ENCODE measurements around the gene EEIG1.

The EEIG1 gene

DNA sequence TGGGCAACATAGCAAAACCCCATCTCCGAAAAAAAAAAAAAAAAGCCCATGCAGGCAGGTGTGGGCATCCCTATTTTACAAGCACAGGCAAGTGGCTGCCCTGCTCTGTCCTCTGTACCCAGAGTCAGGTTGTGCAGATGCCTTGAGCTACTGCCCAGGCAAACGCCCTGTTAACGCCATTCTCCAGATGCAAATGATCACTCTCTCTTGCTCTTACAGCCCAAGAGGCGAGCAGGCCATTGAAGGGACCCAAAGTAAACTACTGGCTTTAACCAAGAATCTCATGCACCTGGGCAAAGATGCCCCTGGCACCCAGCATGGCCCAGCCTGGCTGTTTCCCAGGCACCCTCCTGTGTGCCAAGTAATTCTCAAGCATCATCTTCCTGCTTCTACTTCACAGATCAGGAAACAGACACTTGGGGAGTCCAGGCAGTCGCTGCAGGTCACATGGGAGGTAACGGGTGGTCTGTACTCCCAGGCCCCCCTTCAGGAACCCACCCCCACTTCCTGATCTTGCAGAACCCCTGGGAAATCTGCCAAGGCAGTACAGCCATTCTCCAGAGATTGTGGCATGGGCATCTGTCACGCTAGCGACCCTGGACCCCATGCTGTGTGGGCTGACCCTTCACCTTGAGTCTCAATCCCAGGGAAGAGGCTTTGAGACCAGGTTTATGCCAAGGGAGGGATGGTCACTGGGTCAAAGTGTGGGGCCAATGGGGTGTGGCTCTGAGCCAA, 14.2 kb downstream of the EEIG1 start:
- Mint-ChIP-seq H3K27ac (peak overlapping the region; percentile 26), H3K9me3 (no peaks in the 10 kb centered on the region), H3K27me3 (ENCODE audit: low read depth) (no peaks in the 10 kb centered on the region), H3K36me3 (ENCODE audit: low read depth) (peaks cover 78% of the 10 kb centered on the region), H3K4me3 (peak overlapping the region; percentile 42), H3K4me1 (ENCODE audit: low read depth) (peaks cover 87% of the 10 kb centered on the region)
- DNase-seq (ENCODE audit: low spot score), result no peak

DNA sequence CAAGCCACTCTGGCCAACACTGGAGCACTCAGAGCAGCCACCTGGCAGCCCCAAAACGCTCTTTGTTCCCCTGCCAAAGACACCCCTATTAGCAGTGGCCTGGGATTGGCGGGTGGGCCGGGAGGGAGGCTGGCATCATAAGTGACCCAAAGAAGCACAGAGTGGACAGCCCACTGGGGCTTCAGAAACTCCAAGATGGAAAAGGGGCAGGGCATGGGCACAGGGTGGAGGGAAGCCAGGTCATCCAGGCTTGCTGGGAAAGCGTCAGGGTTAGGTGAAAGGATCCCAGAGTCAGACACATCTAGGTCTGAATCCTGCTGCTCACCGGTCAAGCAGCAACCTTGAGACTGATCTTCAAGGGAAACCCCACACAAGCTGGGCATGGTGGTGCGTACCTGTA, 14.8 kb downstream of the EEIG1 start:
- H3K36me3 Mint-ChIP-seq (ENCODE audit: low read depth), result peaks cover 79% of the 10 kb centered on the region
- H3K27ac Mint-ChIP-seq, result no peak overlapping the region
- peaks cover 88% of the 10 kb centered on the region for H3K4me1 Mint-ChIP-seq (ENCODE audit: low read depth)
- H3K27me3 Mint-ChIP-seq (ENCODE audit: low read depth), result no peaks in the 10 kb centered on the region
- peak overlapping the region; percentile 70 for H3K4me3 Mint-ChIP-seq
- DNase-seq (ENCODE audit: low spot score), result no peak
- H3K9me3 Mint-ChIP-seq, result no peaks in the 10 kb centered on the region

DNA sequence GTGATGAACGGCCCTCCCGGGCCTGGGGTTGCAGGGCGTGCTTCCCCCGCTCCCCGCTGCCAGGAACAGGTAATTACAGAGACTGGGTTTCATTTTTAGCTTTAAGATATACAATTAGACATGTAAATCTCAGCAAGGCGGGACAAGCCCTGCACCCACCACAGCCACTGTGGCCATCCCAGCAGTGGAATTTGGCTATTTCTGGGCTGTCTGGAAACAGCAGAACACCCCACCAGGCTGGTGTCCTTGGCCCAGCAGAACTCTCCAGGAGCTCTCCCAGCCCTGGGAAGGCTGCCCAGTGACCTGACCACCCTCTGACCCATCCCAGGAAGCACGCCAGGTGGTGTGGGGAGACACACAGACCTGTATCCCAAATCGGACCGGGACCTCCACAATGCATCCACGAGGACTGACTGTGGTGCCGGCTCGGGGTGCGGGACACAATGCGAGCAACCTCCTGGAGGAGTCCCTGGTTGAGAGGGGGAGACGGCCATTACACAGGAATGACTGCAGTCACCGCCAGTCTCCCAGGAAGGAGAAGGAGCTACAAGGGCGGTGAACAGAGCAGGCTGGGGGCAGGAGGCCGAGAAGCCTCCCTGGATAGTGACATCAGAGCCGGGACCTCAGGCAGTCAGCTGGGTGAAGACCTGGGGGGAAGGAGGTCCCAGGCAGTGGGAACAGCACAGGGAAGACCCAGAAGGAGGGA, 17.3 kb downstream of the EEIG1 start:
- H3K4me3 Mint-ChIP-seq, result peak overlapping the region; percentile 12
- peaks cover 86% of the 10 kb centered on the region for H3K4me1 Mint-ChIP-seq (ENCODE audit: low read depth)
- DNase-seq (ENCODE audit: low spot score), result no peak
- H3K27ac Mint-ChIP-seq, result no peak overlapping the region
- H3K36me3 Mint-ChIP-seq (ENCODE audit: low read depth), result peaks cover 76% of the 10 kb centered on the region
- H3K27me3 Mint-ChIP-seq (ENCODE audit: low read depth), result no peaks in the 10 kb centered on the region
- no peaks in the 10 kb centered on the region for H3K9me3 Mint-ChIP-seq

DNA sequence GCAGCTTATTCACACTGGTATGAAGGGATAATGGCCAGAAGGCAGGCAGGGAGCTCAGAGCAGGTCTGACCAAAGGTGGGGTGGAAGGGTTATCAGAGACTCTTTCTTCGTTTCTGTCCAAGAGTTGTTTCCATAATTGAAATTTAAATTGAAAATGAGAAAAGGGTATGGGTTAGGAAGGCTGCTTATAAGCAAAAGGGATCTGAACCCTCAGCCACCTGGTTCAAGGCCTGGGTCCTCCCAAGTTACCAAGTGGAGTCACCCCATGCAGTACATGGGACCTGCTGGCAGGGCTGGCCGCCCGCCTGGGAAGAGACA, 17.8 kb downstream of the EEIG1 start:
- no peaks in the 10 kb centered on the region for H3K27me3 Mint-ChIP-seq (ENCODE audit: low read depth)
- no peaks in the 10 kb centered on the region for H3K9me3 Mint-ChIP-seq
- peak overlapping the region; percentile 12 for H3K4me3 Mint-ChIP-seq
- DNase-seq (ENCODE audit: low spot score), result no peak
- H3K4me1 Mint-ChIP-seq (ENCODE audit: low read depth), result peaks cover 85% of the 10 kb centered on the region
- H3K36me3 Mint-ChIP-seq (ENCODE audit: low read depth), result peaks cover 74% of the 10 kb centered on the region
- peak overlapping the region; percentile 5 for H3K27ac Mint-ChIP-seq

DNA sequence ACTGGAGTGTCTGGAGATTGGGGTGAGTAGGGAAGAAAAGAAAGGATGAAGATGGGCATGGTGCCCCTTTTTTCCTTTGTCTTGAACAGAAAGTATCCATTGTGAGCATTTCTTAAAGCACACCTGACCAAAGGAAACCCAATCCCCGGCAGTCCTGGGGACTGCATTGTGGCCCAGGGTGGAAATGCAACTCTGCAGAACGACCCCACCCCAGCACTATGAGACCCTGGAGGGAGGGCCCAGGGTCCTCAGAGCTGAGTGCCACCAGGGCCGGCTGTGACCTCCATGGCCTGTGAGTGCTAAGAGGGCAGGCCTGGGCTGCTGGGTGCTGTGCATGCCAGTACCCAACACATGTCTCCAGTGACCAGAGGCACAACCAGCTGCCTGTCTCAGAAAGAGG, 18.5 kb downstream of the EEIG1 start:
- H3K4me1 Mint-ChIP-seq (ENCODE audit: low read depth), result peaks cover 82% of the 10 kb centered on the region
- DNase-seq (ENCODE audit: low spot score), result no peak
- H3K27me3 Mint-ChIP-seq (ENCODE audit: low read depth), result no peaks in the 10 kb centered on the region
- no peaks in the 10 kb centered on the region for H3K9me3 Mint-ChIP-seq
- H3K36me3 Mint-ChIP-seq (ENCODE audit: low read depth), result peaks cover 72% of the 10 kb centered on the region
- H3K27ac Mint-ChIP-seq, result no peak overlapping the region
- no peak overlapping the region for H3K4me3 Mint-ChIP-seq

DNA sequence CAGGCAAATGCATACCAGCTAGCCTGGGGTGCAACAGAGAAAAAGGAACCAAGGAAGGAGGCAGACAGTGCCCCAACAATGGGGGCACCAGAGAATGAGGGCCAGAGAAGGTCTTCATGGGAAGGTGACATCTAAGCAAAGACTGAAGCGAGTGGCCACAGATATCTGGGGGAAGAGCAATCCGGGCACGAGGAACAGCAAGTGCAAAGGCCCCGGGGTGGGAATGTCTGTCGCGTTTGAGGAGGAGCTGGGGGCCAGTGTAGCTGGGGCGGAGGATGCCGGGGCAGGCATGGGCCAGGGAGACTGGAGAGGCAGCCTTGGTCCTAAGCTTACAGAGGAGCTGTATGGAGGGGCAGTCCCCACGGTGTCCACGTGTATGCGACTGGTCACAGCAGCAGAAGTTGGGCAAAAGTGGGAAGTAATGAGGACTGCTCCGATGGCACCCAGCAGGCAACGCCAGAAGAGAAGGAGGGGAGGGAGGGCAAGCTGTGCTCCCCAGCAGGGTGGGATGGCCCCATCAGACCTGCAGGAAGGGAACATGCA, 19.1 kb downstream of the EEIG1 start:
- Mint-ChIP-seq H3K4me3 (peak overlapping the region; percentile 53), H3K27ac (peak overlapping the region; percentile 34), H3K27me3 (ENCODE audit: low read depth) (no peaks in the 10 kb centered on the region), H3K36me3 (ENCODE audit: low read depth) (peaks cover 74% of the 10 kb centered on the region), H3K4me1 (ENCODE audit: low read depth) (peaks cover 80% of the 10 kb centered on the region), H3K9me3 (no peaks in the 10 kb centered on the region)
- no peak for DNase-seq (ENCODE audit: low spot score)

DNA sequence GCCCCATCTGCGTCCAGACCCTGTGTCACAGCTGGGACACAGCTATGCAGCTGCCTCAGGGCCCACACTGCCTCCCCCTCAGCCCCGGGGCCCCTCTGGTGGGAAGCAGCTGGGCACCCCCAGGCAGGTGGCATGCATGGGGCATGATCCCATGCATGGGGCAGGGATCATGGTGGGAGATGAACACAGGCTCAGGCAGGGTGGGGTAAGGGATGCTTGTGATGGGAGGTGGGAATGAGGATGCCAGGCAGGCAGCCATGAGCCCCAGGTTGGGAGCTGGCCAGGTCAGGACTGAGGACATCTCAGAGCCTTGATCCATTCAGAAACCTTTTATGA, 19.7 kb downstream of the EEIG1 start:
- no peaks in the 10 kb centered on the region for H3K27me3 Mint-ChIP-seq (ENCODE audit: low read depth)
- peak overlapping the region; percentile 53 for H3K4me3 Mint-ChIP-seq
- peak overlapping the region; percentile 34 for H3K27ac Mint-ChIP-seq
- H3K9me3 Mint-ChIP-seq, result no peaks in the 10 kb centered on the region
- peaks cover 74% of the 10 kb centered on the region for H3K36me3 Mint-ChIP-seq (ENCODE audit: low read depth)
- H3K4me1 Mint-ChIP-seq (ENCODE audit: low read depth), result peaks cover 77% of the 10 kb centered on the region
- DNase-seq (ENCODE audit: low spot score), result no peak

DNA sequence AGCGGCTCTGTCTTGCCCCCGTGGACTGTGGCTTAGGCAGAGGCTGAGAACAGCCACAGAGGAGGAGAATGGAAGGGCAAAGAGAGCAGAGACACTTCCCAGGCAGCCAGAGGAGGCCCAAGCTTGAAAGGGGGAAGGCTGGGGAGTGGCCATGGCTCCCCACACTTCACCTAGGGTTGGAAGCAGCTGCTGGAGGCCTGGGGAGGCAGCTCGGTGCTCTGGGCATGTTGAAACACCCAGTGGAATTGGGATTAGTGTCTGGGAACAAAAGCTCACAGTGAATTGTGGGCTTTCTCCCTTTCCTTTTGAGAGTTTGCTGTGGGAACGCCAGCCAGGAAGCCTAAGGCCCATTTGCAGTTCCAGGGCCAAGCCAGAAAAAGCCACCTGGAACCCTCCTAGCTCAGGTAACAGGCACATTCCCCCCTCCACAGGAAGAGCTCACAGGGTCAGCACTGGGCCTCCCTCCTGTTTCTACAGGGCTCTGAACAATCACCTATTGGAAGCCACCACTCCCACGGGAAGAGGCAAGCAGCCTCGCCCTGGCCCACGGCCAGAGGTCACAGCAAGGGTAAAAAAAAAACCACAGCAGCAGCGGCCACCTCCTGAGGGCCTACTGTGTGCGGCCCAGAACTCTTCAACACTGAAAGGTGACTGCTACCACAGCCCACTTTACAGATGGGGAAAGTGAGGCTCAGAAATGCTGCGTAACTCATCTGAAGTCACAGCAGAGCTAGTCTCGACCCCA, 20.2 kb downstream of the EEIG1 start:
- DNase-seq (ENCODE audit: low spot score), result no peak
- Mint-ChIP-seq H3K27ac (peak overlapping the region; percentile 47), H3K4me1 (ENCODE audit: low read depth) (peaks cover 78% of the 10 kb centered on the region), H3K36me3 (ENCODE audit: low read depth) (peaks cover 76% of the 10 kb centered on the region), H3K9me3 (no peaks in the 10 kb centered on the region), H3K27me3 (ENCODE audit: low read depth) (no peaks in the 10 kb centered on the region), H3K4me3 (peak overlapping the region; percentile 2)

DNA sequence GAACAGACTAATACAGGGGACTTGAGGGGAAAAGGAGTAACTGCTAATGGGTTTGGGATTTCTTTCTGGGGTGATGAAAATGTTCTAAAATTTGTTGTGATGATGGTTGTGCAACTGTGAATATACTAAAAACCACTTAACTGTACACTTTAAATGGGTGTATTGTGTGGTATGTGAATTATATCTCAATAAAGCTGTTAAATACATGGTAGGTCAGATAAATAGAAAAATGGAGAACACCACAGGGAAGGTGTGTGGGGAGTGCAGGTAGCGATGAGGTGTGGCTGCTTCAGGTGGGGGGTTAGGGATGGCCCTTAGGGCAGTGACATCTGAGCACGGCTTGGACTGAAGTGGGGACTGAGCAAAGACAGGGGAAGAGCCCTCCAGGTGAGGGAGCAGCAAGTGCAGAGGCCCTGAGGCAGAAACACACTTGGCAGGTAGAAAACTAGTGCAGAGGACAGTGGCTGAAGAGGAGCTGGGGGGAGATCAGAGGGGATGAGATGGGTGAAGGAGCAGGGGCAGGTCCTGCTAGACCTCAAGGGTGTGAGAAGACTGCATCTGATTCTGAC, 20.9 kb downstream of the EEIG1 start:
- Mint-ChIP-seq H3K4me3 (peak overlapping the region; percentile 2), H3K4me1 (ENCODE audit: low read depth) (peaks cover 75% of the 10 kb centered on the region), H3K27me3 (ENCODE audit: low read depth) (no peaks in the 10 kb centered on the region), H3K27ac (peak overlapping the region; percentile 39), H3K36me3 (ENCODE audit: low read depth) (peaks cover 74% of the 10 kb centered on the region), H3K9me3 (no peaks in the 10 kb centered on the region)
- no peak for DNase-seq (ENCODE audit: low spot score)

DNA sequence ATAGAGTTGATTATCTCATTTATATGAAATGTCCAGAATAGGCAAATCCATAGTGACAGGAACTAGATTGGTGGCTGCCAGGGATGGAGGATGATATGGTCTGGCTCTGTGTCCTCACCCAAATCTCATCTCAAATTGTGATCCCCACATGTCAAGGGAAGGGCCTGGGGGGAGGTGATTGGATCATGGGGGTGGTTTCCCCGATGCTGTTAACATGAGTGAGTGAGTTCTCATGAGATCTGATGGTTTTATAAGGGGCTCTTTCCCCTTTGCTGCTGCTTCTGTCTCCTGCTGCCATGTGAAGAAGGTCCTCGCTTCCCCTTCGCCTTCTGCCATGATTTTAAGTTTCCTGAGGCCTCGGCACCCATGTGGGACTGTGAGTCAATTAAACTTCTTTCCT, 21.4 kb downstream of the EEIG1 start:
- peak overlapping the region; percentile 37 for H3K27ac Mint-ChIP-seq
- DNase-seq (ENCODE audit: low spot score), result no peak
- no peaks in the 10 kb centered on the region for H3K27me3 Mint-ChIP-seq (ENCODE audit: low read depth)
- peak overlapping the region; percentile 2 for H3K4me3 Mint-ChIP-seq
- no peaks in the 10 kb centered on the region for H3K9me3 Mint-ChIP-seq
- H3K36me3 Mint-ChIP-seq (ENCODE audit: low read depth), result peaks cover 72% of the 10 kb centered on the region
- peaks cover 78% of the 10 kb centered on the region for H3K4me1 Mint-ChIP-seq (ENCODE audit: low read depth)

DNA sequence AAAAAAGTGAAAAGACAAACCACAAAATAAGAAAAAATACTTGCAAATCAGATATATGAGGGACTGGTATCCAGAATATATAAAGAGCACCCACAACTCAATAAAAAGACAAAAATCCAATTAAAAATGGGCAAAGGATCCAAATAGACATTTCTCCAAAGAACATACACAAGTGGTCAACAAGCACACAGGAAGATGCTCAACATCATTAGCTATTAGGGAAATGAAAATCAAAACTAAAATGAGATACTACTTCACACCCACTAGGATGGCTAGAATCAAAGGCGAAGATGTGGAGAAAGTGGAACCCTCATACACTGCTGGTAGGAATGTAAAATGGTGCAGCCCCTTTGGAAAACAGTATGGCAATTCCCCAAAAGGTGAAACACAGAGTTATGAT, 22.1 kb downstream of the EEIG1 start:
- no peaks in the 10 kb centered on the region for H3K9me3 Mint-ChIP-seq
- H3K4me3 Mint-ChIP-seq, result peak overlapping the region; percentile 1
- H3K4me1 Mint-ChIP-seq (ENCODE audit: low read depth), result peaks cover 78% of the 10 kb centered on the region
- no peaks in the 10 kb centered on the region for H3K27me3 Mint-ChIP-seq (ENCODE audit: low read depth)
- DNase-seq (ENCODE audit: low spot score), result no peak
- H3K27ac Mint-ChIP-seq, result peak overlapping the region; percentile 12
- H3K36me3 Mint-ChIP-seq (ENCODE audit: low read depth), result peaks cover 72% of the 10 kb centered on the region

DNA sequence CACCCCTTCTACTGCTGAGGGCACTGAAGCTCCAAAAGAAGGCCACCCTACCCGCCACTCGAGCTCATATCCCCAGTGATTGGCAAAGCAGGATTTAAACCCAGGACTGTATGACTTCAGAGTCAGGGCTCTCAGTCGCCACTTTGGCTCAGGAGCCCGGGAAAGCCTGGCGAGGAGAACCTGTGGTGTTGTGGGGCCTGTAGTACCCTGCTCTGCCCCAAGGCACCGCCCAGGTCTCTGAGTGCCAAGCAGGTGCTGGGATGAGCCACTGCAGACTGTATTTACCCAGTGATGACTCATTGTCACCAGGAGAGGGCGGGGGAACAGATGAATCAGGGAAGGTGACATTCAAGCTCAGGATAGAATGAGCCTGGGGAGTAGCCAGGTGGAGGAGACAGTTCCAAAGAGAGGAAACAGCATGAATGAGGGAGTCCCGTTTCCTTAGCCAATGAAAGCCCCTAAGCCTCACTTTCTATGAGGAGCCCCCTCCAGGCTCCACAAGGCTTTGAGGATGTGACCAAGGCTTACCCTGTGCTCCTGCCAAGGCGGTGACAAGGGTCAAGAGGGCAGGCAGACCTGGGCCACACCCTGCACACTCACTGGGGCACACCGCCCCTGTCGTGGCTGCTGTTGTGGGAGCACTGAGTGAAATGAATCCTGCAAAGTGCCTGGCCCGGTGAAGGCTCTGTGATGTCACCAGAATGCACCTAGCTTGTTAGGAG, 25.3 kb downstream of the EEIG1 start:
- Mint-ChIP-seq H3K9me3 (no peaks in the 10 kb centered on the region), H3K4me3 (peak overlapping the region; percentile 65), H3K36me3 (ENCODE audit: low read depth) (peaks cover 52% of the 10 kb centered on the region), H3K4me1 (ENCODE audit: low read depth) (peaks cover 61% of the 10 kb centered on the region), H3K27me3 (ENCODE audit: low read depth) (no peaks in the 10 kb centered on the region), H3K27ac (peak overlapping the region; percentile 71)
- peak; percentile 84 for DNase-seq (ENCODE audit: low spot score)

DNA sequence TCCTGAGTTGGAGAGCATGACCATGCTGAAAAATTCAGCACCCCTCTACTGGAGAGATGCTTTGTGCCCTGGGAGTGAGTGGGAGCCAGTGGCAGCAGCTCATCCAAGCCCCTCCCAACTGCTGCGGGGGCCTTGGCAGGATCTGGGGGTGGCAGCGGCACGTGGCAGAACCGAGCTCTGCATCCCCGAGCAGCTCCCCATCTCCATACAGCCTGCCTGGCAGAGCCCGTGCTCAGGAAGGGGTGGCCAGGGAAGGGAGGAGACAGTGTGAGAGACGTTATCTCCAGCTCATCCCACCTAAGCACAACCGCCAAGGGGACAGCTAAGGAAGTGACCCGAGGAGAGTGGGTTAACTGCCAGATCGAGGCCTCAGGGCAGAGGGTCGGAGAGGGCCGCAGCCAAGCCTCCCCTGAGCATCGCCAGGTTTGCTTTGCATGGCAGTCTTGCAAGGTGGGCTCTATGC, 25.9 kb downstream of the EEIG1 start:
- peak overlapping the region; percentile 71 for H3K27ac Mint-ChIP-seq

More for the DNA sequence above, 25.9 kb downstream of the EEIG1 start:
- Mint-ChIP-seq H3K4me1 (ENCODE audit: low read depth) (peaks cover 61% of the 10 kb centered on the region), H3K36me3 (ENCODE audit: low read depth) (peaks cover 51% of the 10 kb centered on the region), H3K27me3 (ENCODE audit: low read depth) (no peaks in the 10 kb centered on the region), H3K9me3 (no peaks in the 10 kb centered on the region), H3K4me3 (peak overlapping the region; percentile 40)
- no peak for DNase-seq (ENCODE audit: low spot score)
